ENCODE results near the gene GATAD2A. TPM values are rescaled to one million over a fixed set of nuclear protein-coding genes. Genes with fewer than 3 reads are reported as not detected.

GATAD2A gene
- total RNA-seq, 1 donor from 2014 or later = 163 TPM

GRCh38 chr19:19490214-19490968 is 84.9 kb downstream of the GATAD2A start:
- H3K4me3 Mint-ChIP-seq (ENCODE audit: unreplicated experiment) = peak overlapping the region; percentile 57
- H3K4me2 ChIP-seq (ENCODE audit: low read length) = peak overlapping the region; percentile 68

GRCh38 chr19:19491321-19492025 is 86.0 kb downstream of the GATAD2A start:
- no peaks in the 10 kb centered on the region for H3K27me3 ChIP-seq (ENCODE audit: insufficient read depth, low read length)
- H3K36me3 ChIP-seq (ENCODE audit: insufficient read depth, low read length) = peaks cover 12% of the 10 kb centered on the region
- H3K4me3 Mint-ChIP-seq (ENCODE audit: unreplicated experiment) = peak overlapping the region; percentile 60
- DNase-seq (ENCODE audit: low read depth) (no peak), FAIRE-seq (no peak)
- H3K4me1 Mint-ChIP-seq (ENCODE audit: low read depth, unreplicated experiment) = peaks cover 29% of the 10 kb centered on the region
- H2AFZ ChIP-seq (ENCODE audit: low read depth, low read length) = no peak overlapping the region
- H3K36me3 Mint-ChIP-seq (ENCODE audit: low read depth, unreplicated experiment) = peaks cover 4% of the 10 kb centered on the region
- TF ChIP-seq EZH2 (IDR thresholded peaks at IDR 0.05; ENCODE audit: insufficient read depth, low read length) (no peak), CTCF (IDR thresholded peaks at IDR 0.05; ENCODE audit: insufficient read depth, low read depth, low read length) (no peak)
- no peak overlapping the region for H3K9ac ChIP-seq (ENCODE audit: low read length)
- H3K27ac Mint-ChIP-seq (ENCODE audit: unreplicated experiment) = no peak overlapping the region
- no peak overlapping the region for H3K4me3 ChIP-seq (ENCODE audit: insufficient read depth, low read depth, low read length)
- H3K9me3 ChIP-seq (ENCODE audit: insufficient read depth, low read depth, low read length) = no peaks in the 10 kb centered on the region
- H3K27ac ChIP-seq (ENCODE audit: low read depth, low read length) = no peak overlapping the region
- no peaks in the 10 kb centered on the region for H3K27me3 Mint-ChIP-seq (ENCODE audit: low read depth, unreplicated experiment)
- H3K4me2 ChIP-seq (ENCODE audit: low read length) = no peak overlapping the region
- H4K20me1 ChIP-seq (ENCODE audit: insufficient read depth, low read length) = peaks cover 43% of the 10 kb centered on the region
- H3K79me2 ChIP-seq (ENCODE audit: insufficient read depth, low read length) = peaks cover 73% of the 10 kb centered on the region
- H3K4me1 ChIP-seq (ENCODE audit: insufficient read depth, low read length) = peaks cover 29% of the 10 kb centered on the region
- H3K9me3 Mint-ChIP-seq (ENCODE audit: unreplicated experiment) = no peaks in the 10 kb centered on the region

More at GRCh38 chr19:19490214-19490968, 84.9 kb downstream of the GATAD2A start:
- H3K36me3 Mint-ChIP-seq (ENCODE audit: low read depth, unreplicated experiment) = peaks cover 8% of the 10 kb centered on the region
- H3K27ac ChIP-seq (ENCODE audit: low read depth, low read length) = peak overlapping the region; percentile 90
- TF ChIP-seq EZH2 (IDR thresholded peaks at IDR 0.05; ENCODE audit: insufficient read depth, low read length) (no peak), CTCF (IDR thresholded peaks at IDR 0.05; ENCODE audit: insufficient read depth, low read depth, low read length) (peak; percentile 77)
- FAIRE-seq (peak; percentile 87), DNase-seq (ENCODE audit: low read depth) (peak; percentile 60)
- H3K27me3 Mint-ChIP-seq (ENCODE audit: low read depth, unreplicated experiment) = no peaks in the 10 kb centered on the region
- H3K4me3 ChIP-seq (ENCODE audit: insufficient read depth, low read depth, low read length) = no peak overlapping the region
- H3K79me2 ChIP-seq (ENCODE audit: insufficient read depth, low read length) = peaks cover 76% of the 10 kb centered on the region
- H3K4me1 ChIP-seq (ENCODE audit: insufficient read depth, low read length) = peaks cover 38% of the 10 kb centered on the region
- H3K27me3 ChIP-seq (ENCODE audit: insufficient read depth, low read length) = no peaks in the 10 kb centered on the region
- peak overlapping the region; percentile 76 for H3K9ac ChIP-seq (ENCODE audit: low read length)
- H3K4me1 Mint-ChIP-seq (ENCODE audit: low read depth, unreplicated experiment) = peaks cover 38% of the 10 kb centered on the region
- H3K9me3 ChIP-seq (ENCODE audit: insufficient read depth, low read depth, low read length) = no peaks in the 10 kb centered on the region
- peaks cover under 1% of the 10 kb centered on the region for H3K9me3 Mint-ChIP-seq (ENCODE audit: unreplicated experiment)
- H4K20me1 ChIP-seq (ENCODE audit: insufficient read depth, low read length) = peaks cover 37% of the 10 kb centered on the region
- H2AFZ ChIP-seq (ENCODE audit: low read depth, low read length) = no peak overlapping the region
- H3K27ac Mint-ChIP-seq (ENCODE audit: unreplicated experiment) = peak overlapping the region; percentile 95
- H3K36me3 ChIP-seq (ENCODE audit: insufficient read depth, low read length) = peaks cover 12% of the 10 kb centered on the region

All from astrocyte (in vitro differentiated cells and primary cell).